ENCODE results near the gene TAOK2. TPM values are rescaled to one million over a fixed set of nuclear protein-coding genes. Genes with fewer than 3 reads are reported as not detected.

Gene TAOK2
- total and polyA plus RNA-seq, 2 of the 13 experiments (the other 11 are each of a cell fraction or from before 2014, with no cell fraction given), result 17.4 to 43.2 TPM

- TF ChIP-seq MLXIP (CRISPR knock-in tag; IDR thresholded peaks at IDR 0.05; ENCODE audit: borderline replicate concordance) (0 out of 2 replicates have a peak, but pooled peaks have one; percentile 47), ZNF180 (CRISPR knock-in tag; IDR thresholded peaks at IDR 0.05; ENCODE audit: borderline replicate concordance, low read depth) (peak; percentile 44; the same call in 1 of the 2 replicates), POLR2A (IDR thresholded peaks at IDR 0.05; ENCODE audit: insufficient read depth in 1 of 2, low read depth in 2 of 2, low read length in 2 of 2) (peak in 1 of 2 experiments; percentile 52; a peak in 2 of 4 replicates), XBP1 (CRISPR knock-in tag; IDR thresholded peaks at IDR 0.05) (peak; percentile 28), GTF2F1 (IDR thresholded peaks at IDR 0.05; ENCODE audit: low read length) (no peak), ZBTB49 (CRISPR knock-in tag; IDR thresholded peaks at IDR 0.05; ENCODE audit: borderline replicate concordance) (0 out of 2 replicates have a peak, but pooled peaks have one; percentile 12), HCFC1 (IDR thresholded peaks at IDR 0.05; ENCODE audit: low read depth, low read length) (no peak), EP300 (IDR thresholded peaks at IDR 0.05; ENCODE audit: low read depth in 2 of 2, low read length in 2 of 2) (no peak), EP300 (CRISPR knock-in tag; IDR thresholded peaks at IDR 0.05; ENCODE audit: borderline replicate concordance) (no peak; the same call in 1 of the 2 replicates), DDIT3 (CRISPR knock-in tag; IDR thresholded peaks at IDR 0.05) (no peak), GTF3A (CRISPR knock-in tag; conservative IDR thresholded peaks at IDR 0.05) (no peak)
- TF ChIP-seq, protein P1, sequence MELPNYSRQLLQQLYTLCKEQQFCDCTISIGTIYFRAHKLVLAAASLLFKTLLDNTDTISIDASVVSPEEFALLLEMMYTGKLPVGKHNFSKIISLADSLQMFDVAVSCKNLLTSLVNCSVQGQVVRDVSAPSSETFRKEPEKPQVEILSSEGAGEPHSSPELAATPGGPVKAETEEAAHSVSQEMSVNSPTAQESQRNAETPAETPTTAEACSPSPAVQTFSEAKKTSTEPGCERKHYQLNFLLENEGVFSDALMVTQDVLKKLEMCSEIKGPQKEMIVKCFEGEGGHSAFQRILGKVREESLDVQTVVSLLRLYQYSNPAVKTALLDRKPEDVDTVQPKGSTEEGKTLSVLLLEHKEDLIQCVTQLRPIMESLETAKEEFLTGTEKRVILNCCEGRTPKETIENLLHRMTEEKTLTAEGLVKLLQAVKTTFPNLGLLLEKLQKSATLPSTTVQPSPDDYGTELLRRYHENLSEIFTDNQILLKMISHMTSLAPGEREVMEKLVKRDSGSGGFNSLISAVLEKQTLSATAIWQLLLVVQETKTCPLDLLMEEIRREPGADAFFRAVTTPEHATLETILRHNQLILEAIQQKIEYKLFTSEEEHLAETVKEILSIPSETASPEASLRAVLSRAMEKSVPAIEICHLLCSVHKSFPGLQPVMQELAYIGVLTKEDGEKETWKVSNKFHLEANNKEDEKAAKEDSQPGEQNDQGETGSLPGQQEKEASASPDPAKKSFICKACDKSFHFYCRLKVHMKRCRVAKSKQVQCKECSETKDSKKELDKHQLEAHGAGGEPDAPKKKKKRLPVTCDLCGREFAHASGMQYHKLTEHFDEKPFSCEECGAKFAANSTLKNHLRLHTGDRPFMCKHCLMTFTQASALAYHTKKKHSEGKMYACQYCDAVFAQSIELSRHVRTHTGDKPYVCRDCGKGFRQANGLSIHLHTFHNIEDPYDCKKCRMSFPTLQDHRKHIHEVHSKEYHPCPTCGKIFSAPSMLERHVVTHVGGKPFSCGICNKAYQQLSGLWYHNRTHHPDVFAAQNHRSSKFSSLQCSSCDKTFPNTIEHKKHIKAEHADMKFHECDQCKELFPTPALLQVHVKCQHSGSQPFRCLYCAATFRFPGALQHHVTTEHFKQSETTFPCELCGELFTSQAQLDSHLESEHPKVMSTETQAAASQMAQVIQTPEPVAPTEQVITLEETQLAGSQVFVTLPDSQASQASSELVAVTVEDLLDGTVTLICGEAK (IDR thresholded peaks at IDR 0.05), result no peak
- TF ChIP-seq, protein P1 (CRISPR knock-in tag; IDR thresholded peaks at IDR 0.05), result peak; percentile 15; the same call in 1 of the 2 replicates
- TF ChIP-seq, protein P2, sequence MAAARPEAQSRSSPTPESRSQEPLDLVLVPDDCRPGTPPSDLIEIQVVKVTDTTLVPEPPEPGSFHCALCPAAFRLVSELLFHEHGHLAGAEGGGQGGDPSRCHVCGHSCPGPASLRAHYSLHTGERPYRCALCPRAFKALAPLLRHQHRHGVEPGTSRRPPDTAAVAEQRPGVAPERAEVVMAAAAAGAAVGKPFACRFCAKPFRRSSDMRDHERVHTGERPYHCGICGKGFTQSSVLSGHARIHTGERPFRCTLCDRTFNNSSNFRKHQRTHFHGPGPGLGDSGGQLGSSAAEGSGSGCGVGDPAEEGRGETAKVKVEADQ (CRISPR knock-in tag; IDR thresholded peaks at IDR 0.05; ENCODE audit: borderline replicate concordance), result no peak
These were observed 21.7 kb downstream of the TAOK2 start, which contains the start of gene HIRIP3 (continued) for GRCh38 chr16:29995324-29995910.

Measured in HepG2 (cell line).